SU-DHL-6 (cell line): ENCODE results near the gene RARRES1.

Source experiments
- H2AFZ ChIP-seq: fragments of 200-600 bp; sonication (generic); 2 replicates; pipeline ENCODE4 v1.6.1; 2014; ENCODE audit warnings: low read depth, mild to moderate bottlenecking, moderate library complexity, mixed read lengths, antibody characterized with exemption, low read length; ENCODE audit not compliant: severe bottlenecking
- H3F3A ChIP-seq: fragments of 200-600 bp; shearing (Covaris generic); 2 replicates; pipeline ENCODE4 v1.6.0; 2016; ENCODE audit warnings: antibody characterized with exemption, mild to moderate bottlenecking; ENCODE audit not compliant: insufficient read depth
- H3K27ac ChIP-seq: fragments of 200-600 bp; sonication (generic); 2 replicates; pipeline ENCODE4 v1.5.1; 2016; ENCODE audit warnings: low read depth, mild to moderate bottlenecking, low read length, moderate library complexity, mixed read lengths
- H3K27me3 ChIP-seq: fragments of 200-600 bp; sonication (generic), shearing (Covaris generic); 2 replicates; pipeline ENCODE4 v1.6.0; 2014; ENCODE audit warnings: mild to moderate bottlenecking, low read length
- H3K36me3 ChIP-seq: fragments of 200-600 bp; sonication (generic); 2 replicates; pipeline ENCODE4 v1.6.1; 2014; ENCODE audit warnings: mild to moderate bottlenecking, low read length, mixed read lengths
- H3K4me2 ChIP-seq: fragments of 300-600, 200-600 bp; shearing (Covaris generic), sonication (generic); 2 replicates; pipeline ENCODE4 v1.6.0; 2014; ENCODE audit warnings: low read length, low read depth, mild to moderate bottlenecking; ENCODE audit not compliant: poor library complexity, severe bottlenecking
- H3K4me3 ChIP-seq: fragments of 200-600 bp; sonication (generic); 2 replicates; pipeline ENCODE4 v1.5.1; 2014; ENCODE audit warnings: antibody characterized with exemption, low read length, mild to moderate bottlenecking, mixed read lengths; ENCODE audit not compliant: insufficient read depth, poor library complexity, severe bottlenecking
- H3K79me2 ChIP-seq: fragments of 200-600 bp; sonication (generic); 2 replicates; pipeline ENCODE4 v1.6.1; 2014; ENCODE audit warnings: mild to moderate bottlenecking, low read length, moderate library complexity; ENCODE audit not compliant: insufficient read depth
- H3K9ac ChIP-seq: fragments of 200-600 bp; sonication (generic); 2 replicates; pipeline ENCODE4 v1.7.0; 2014; ENCODE audit warnings: mild to moderate bottlenecking, low read length
- H3K9me2 ChIP-seq: fragments of 200-600 bp; sonication (generic); replicated peaks from 2 replicates; pipeline ENCODE4 v1.6.1; 2014; ENCODE audit warnings: low read length; ENCODE audit not compliant: insufficient read depth
- H3K9me3 ChIP-seq: fragments of 200-600 bp; sonication (generic); 2 replicates; pipeline ENCODE4 v1.6.1; 2014; ENCODE audit warnings: low read length, mixed read lengths; ENCODE audit not compliant: insufficient read depth
- H4K20me1 ChIP-seq: fragments of 200-600 bp; sonication (generic); 2 replicates; pipeline ENCODE4 v1.6.1; 2014; ENCODE audit warnings: low read depth, mild to moderate bottlenecking, antibody characterized with exemption, low read length, moderate library complexity, mixed read lengths
- CTCF ChIP-seq: fragments of 200-600 bp; sonication (generic); IDR thresholded peaks from one replicate; pipeline ENCODE4 v1.5.1; 2017; ENCODE audit warnings: antibody characterized with exemption, mild to moderate bottlenecking, low read length, moderate library complexity; ENCODE audit not compliant: insufficient read depth, poor library complexity, severe bottlenecking
- EZH2phosphoT487 ChIP-seq: fragments of 200-600 bp; sonication (generic), shearing (Covaris generic); conservative IDR thresholded peaks from 2 replicates; pipeline ENCODE4 v1.6.1; 2018; ENCODE audit warnings: mild to moderate bottlenecking, antibody characterized with exemption, low read length, moderate library complexity, mixed read lengths

The RARRES1 gene

GRCh38 chr3:158731938-158732855 lies at the start of gene RARRES1:
TSS of gene RARRES1 (minus strand) at chr3:158732457. CDS start at chr3:158732415, 42 bp downstream.
- Histone ChIP-seq H3K4me3 (no peak within 1 kb of the TSS), H3K9me2 (no peaks in the 10 kb centered on the region), H3K27me3 (no peaks in the 10 kb centered on the region), H4K20me1 (no peaks in the 10 kb centered on the region), H3K27ac (no peak within 1 kb of the TSS), H2AFZ (no peak within 1 kb of the TSS), H3F3A (no peaks in the 10 kb centered on the region), H3K9me3 (no peaks in the 10 kb centered on the region; the same call in 1 of the 2 replicates), H3K79me2 (no peaks in the 10 kb centered on the region), H3K36me3 (no peaks in the 10 kb centered on the region), H3K4me2 (no peak within 1 kb of the TSS), H3K9ac (no peak within 1 kb of the TSS)
- TF ChIP-seq EZH2phosphoT487: no peak
- no peak for TF ChIP-seq CTCF

GRCh38 chr3:158781849-158782248 lies 49.6 kb upstream of the RARRES1 start:
- Histone ChIP-seq H3K27me3 (no peaks in the 10 kb centered on the region), H3K9me2 (no peaks in the 10 kb centered on the region), H2AFZ (no peak overlapping the region), H3K4me2 (no peak overlapping the region), H3K36me3 (no peaks in the 10 kb centered on the region), H4K20me1 (no peaks in the 10 kb centered on the region), H3K4me3 (no peak overlapping the region), H3F3A (no peaks in the 10 kb centered on the region), H3K27ac (no peak overlapping the region), H3K9me3 (no peaks in the 10 kb centered on the region), H3K79me2 (no peaks in the 10 kb centered on the region), H3K9ac (no peak overlapping the region)
- TF ChIP-seq EZH2phosphoT487 (no peak), CTCF (no peak)

GRCh38 chr3:158781191-158781590 lies 48.9 kb upstream of the RARRES1 start:
- Histone ChIP-seq H3K9me3 (no peaks in the 10 kb centered on the region), H2AFZ (no peak overlapping the region), H3F3A (no peaks in the 10 kb centered on the region), H3K4me2 (no peak overlapping the region), H3K9ac (no peak overlapping the region), H3K36me3 (no peaks in the 10 kb centered on the region), H3K4me3 (no peak overlapping the region), H3K27ac (no peak overlapping the region), H3K79me2 (no peaks in the 10 kb centered on the region), H4K20me1 (no peaks in the 10 kb centered on the region), H3K9me2 (no peaks in the 10 kb centered on the region), H3K27me3 (no peaks in the 10 kb centered on the region)
- no peak for TF ChIP-seq CTCF
- no peak for TF ChIP-seq EZH2phosphoT487
